ENCODE measurements around the gene MAPK1.

- TF ChIP-seq CTCF (IDR thresholded peaks at IDR 0.05) (no peak), POLR2A (IDR thresholded peaks at IDR 0.05) (no peak)
Measured at GRCh38 chr22:21730535-21731308, 136.7 kb downstream of the MAPK1 start.

Data from uterus (tissue), 2 donors.